ENCODE data around the gene CCR2.
A peak's percentile ranks its signal among the peaks of the same experiment; 100 is the strongest.
"Not testable (repeated sequence)": the region's sequence is repeated elsewhere in the genome, so short reads cannot be mapped to it uniquely, and the experiment has no call there.

The CCR2 gene

GRCh38 chr3:46380471-46381221 is 26.7 kb downstream of the CCR2 start:
- peak; percentile 68 for DNase-seq

DNA sequence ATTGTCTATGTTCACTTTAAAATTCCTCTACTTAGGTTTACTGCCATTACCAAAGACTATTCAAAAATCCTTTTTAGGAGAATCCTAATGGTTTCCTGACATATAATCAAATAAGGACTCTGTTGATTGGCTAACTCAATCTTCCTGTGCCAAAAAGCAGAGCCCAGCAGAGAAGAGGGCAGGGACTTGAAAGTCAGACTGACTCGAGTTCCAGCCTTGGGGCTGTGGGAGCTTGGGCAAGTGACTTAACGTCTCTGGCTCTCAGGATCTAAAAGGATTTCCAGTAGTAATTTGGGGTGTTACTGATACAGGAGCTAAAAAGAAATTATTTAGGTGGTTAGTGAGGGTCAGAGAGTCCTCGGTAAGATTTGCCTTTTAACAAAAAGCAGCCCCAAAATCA is 27.7 kb downstream of the CCR2 start:
- DNase-seq: no peak

- no peak for DNase-seq
These were observed 29.5 kb downstream of the CCR2 start for GRCh38 chr3:46383211-46383950.

- DNase-seq: no peak
These were observed 30.0 kb downstream of the CCR2 start for GRCh38 chr3:46383951-46384330.

GRCh38 chr3:46386205-46386604 is 32.3 kb downstream of the CCR2 start:
- DNase-seq: peak; percentile 85

- DNase-seq: not testable (repeated sequence)
These were observed 34.9 kb downstream of the CCR2 start for GRCh38 chr3:46388847-46389246.

- DNase-seq: no peak
These were observed 35.4 kb downstream of the CCR2 start for GRCh38 chr3:46389306-46389705.

GRCh38 chr3:46391526-46391925 is 37.6 kb downstream of the CCR2 start:
- DNase-seq: not testable (repeated sequence)

DNA sequence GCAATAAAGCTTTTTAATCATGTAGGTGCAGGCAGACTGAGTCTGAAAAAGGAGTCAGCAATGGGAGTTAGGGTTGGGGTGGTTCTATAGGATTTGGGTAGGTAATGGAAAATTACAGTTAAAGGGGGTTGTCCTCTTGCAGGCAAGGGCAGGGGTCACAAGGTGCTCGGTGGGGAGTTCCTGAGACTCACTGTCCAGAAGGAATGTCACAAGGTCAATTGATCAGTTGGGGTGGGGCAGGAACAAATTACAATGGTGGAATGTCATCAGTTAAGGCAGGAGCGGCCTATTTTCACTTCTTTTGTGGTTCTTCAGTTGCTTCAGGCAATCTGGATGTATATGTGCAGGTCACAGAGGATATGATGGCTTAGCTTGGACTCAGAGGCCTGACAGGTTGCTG is 39.1 kb downstream of the CCR2 start:
- DNase-seq: no peak

GRCh38 chr3:46393554-46394434 is 39.9 kb downstream of the CCR2 start:
- peak; percentile 38 for DNase-seq

GRCh38 chr3:46395210-46395661 is 41.3 kb downstream of the CCR2 start:
- peak; percentile 50 for DNase-seq

- peak; percentile 47 for DNase-seq
These were observed 42.0 kb downstream of the CCR2 start for GRCh38 chr3:46395766-46396530.

DNA sequence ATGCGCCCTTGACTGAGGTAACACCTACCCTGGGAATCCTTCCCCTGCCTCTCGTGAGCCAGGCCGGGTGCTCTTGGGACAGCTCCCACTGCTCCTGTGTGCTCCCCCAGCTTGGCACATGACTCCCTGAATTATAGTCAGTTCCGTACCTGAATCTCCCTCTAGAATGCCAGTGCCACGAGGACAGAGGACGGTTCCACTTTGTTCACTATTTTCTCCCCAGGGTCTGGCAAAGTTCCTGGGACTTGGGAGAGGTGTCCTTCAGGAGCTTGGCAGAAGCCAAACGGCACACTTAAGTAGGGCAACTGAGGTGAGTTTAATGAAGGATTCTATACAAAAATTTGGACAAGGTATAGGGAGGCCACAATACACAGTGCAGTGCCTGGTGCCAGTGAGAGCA is 43.2 kb downstream of the CCR2 start:
- DNase-seq: no peak

DNA sequence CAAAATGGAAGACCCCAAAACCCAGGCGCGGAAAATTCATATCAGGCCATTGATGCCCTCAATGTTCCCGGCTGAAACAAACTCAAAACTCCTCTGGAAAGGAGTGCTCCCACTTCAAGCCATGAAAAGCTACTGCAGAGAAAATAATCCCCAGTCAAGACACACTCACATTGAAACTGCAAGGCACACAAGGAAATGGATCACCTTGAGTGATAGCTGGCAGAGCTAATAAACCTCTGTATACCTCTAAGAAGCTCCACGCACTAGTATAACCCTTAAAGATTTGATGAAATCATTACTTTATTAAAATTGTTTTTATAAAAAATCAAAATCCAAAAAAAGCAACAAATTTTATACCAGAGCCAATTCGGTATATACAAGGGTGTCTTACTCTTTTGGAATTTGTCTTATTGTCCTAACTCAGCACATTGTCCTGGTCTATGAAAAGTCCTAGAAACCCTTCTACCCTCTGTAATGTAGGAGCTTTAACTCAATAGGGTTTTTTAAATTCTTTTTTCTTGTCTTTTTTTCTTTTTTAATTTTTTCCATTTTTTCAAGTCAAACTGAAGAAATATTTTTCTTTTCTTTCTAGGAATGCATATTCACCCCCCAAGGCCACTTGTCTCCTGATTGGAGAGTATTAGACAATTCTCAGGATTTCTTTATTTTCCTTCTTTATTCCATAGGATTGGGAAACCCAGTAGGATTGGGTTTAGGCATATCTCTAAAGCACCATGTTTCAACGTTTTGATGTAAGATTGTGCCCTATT is 44.5 kb downstream of the CCR2 start:
- DNase-seq: no peak

DNA sequence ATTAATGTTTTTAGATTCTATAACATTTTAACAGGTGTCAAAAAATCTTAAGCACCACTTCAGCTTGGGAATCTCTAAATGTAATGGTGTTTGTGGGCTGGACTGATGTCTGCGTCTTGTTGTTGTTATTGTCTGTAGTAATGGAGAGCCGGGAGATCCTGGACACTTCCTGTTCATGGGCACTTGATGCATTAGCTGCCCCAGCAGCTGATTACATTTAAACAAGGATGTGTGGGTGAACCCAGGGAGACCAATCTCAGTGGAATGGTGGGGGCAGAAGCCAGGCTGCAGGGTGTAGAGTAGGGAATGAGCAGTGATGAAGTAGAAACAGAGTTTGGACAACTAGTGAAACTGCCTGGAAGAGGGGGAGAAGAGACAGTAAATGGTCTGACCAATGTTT is 45.2 kb downstream of the CCR2 start:
- DNase-seq: no peak

DNA sequence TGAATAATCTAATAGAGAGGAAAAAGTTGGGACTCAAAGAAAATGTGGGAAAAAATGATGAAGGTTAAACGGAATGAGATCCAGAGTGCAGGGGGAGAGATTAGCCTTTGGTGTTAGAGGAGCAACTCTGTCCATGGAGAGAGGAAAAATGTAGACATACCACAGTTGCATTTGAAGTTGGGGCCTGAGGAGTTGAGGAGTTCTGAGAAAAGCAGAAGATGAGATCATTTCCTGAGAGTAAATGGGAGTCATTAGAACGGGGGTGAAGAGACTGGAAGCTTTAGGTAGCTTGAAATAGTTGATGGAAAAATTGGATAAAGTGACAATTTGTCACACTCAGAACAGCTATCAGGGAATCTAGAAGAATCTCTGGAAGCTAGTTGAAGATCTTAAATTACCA is 45.6 kb downstream of the CCR2 start:
- DNase-seq: peak; percentile 56

- peak; percentile 81 for DNase-seq
These were observed 46.3 kb downstream of the CCR2 start for GRCh38 chr3:46400000-46400734.

GRCh38 chr3:46400846-46401245 is 46.9 kb downstream of the CCR2 start:
- no peak for DNase-seq

DNA sequence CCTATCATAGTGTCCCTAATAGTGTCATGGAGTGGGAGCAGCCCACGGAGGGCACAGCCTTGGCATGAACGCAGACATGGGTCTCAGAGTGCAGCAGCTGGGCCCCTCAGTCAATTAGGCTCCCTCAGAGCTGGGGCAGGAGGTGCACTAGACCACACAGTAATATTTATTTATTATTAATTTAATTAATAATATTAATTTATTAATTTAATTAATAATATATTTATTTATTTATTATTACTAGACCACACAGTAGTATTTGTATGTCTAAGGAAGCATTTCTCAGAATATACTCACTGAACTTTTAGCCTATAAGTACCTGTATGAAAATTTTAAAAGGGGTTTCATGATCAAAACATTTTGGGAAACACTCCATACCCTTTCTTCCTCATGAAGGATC is 47.7 kb downstream of the CCR2 start:
- no peak for DNase-seq

DNA sequence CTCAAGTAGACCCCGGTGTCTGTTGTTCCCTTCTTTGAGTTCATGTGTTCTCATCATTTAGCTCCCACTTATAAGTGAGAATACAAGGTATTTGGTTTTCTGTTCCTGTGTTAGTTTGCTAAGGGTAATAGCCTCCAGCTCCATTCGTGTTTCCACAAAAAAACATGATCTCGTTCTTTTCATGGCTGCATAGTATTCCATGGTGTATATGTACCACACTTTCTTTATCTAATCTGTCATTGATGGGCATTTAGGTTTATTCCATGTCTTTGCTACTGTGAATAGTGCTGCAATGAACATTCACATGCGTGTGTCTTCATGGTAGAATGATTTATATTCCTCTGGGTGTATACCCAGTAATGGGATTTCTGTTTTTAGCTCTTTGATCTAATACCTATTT is 49.0 kb downstream of the CCR2 start:
- DNase-seq: not testable (repeated sequence)

Measured in OCI-M1 (cell line).